GM12878 (cell line): ENCODE results near the gene OTOGL. TPM values are rescaled to one million over a fixed set of nuclear protein-coding genes. Genes with fewer than 3 reads are reported as not detected.

Source experiments
- ATAC-seq: fragments of 200-7000 bp; cut with Tn5 transposase; 3 replicates; pipeline ENCODE4 v1.9.1; 2020; ENCODE audit warnings: mild to moderate bottlenecking, moderate library complexity
- BruUV-seq: library from RNA; stranded (reverse); fragments of 400-500 nt; replicated peaks from 2 replicates; lab custom pipeline; 2021; lab: Mats Ljungman, UMichigan
- CTCF ChIA-PET: fragments of 300-600 bp; sonication (Branson Sonifier 250); formaldehyde crosslinking; extraction: SDS; loops from one replicate; lab custom pipeline; 2021; ENCODE audit warnings: inconsistent platforms; lab: Yijun Ruan, JAX
- POLR2A ChIA-PET: fragments of 350-600 bp; formaldehyde crosslinking; extraction: SDS; loops from one replicate; lab custom pipeline; 2021; ENCODE audit warnings: inconsistent platforms; lab: Charles Lee
- RAD21 ChIA-PET: fragments of 300-600 bp; sonication (Branson Sonifier 250); formaldehyde crosslinking; loops from one replicate; lab custom pipeline; 2023; ENCODE audit warnings: antibody characterized with exemption; ENCODE audit not compliant: unreplicated experiment; lab: Charles Lee
- SMC1A ChIA-PET: fragments of 300-600 bp; sonication (Branson Sonifier 250); formaldehyde crosslinking; loops from one replicate; lab custom pipeline; 2023; ENCODE audit not compliant: unreplicated experiment, uncharacterized antibody; lab: Charles Lee
- DNase-seq: peaks from one replicate; pipeline ENCODE4 v3.0.0-alpha.2; 2011; ENCODE audit warnings: low read depth, low spot score
- FAIRE-seq: peaks from 3 replicates; lab custom pipeline; 2011; peaks lifted over from hg19 to GRCh38; lab: Jason Lieb, UNC
- H2AFZ ChIP-seq: 2 replicates; pipeline ENCODE4 v1.6.0; 2011; ENCODE audit warnings: low read depth, low read length, control low read depth; ENCODE audit not compliant: control insufficient read depth
- H3K27ac ChIP-seq: 2 replicates; pipeline ENCODE4 v1.5.1; 2011; ENCODE audit warnings: control low read depth; ENCODE audit not compliant: control insufficient read depth, insufficient read depth
- H3K27me3 ChIP-seq, 2 experiments: replicated peaks in 1 of 2; 2 replicates each; pipeline versions ENCODE4 v1.6.0 to v1.6.1; 2011; ENCODE audit warnings: low read length in 1 of 2; ENCODE audit not compliant: control insufficient read depth in 2 of 2, insufficient read depth in 2 of 2
- H3K36me3 ChIP-seq, 2 experiments: 2 replicates each; pipeline ENCODE4 v1.5.1; 2011; ENCODE audit warnings: low read length in 1 of 2; ENCODE audit not compliant: control insufficient read depth in 2 of 2, insufficient read depth in 2 of 2
- H3K4me1 ChIP-seq: 2 replicates; pipeline ENCODE4 v1.6.1; 2011; ENCODE audit warnings: mild to moderate bottlenecking, low read length, moderate library complexity, mixed read lengths; ENCODE audit not compliant: control insufficient read depth, insufficient read depth
- H3K4me2 ChIP-seq: 2 replicates; pipeline ENCODE4 v1.6.0; 2011; ENCODE audit warnings: control low read depth; ENCODE audit not compliant: control insufficient read depth, insufficient read depth
- H3K4me3 ChIP-seq: fragments of 200-600 bp; sonication (generic); 2 replicates; pipeline ENCODE4 v1.5.1; 2016
- H3K79me2 ChIP-seq: 2 replicates; pipeline ENCODE4 v1.6.0; 2011; ENCODE audit warnings: low read length; ENCODE audit not compliant: control insufficient read depth, insufficient read depth
- H3K9ac ChIP-seq: 2 replicates; pipeline ENCODE4 v1.8.0; 2011; ENCODE audit warnings: low read length, control low read depth, mixed read lengths; ENCODE audit not compliant: control insufficient read depth, insufficient read depth
- H3K9me3 ChIP-seq: replicated peaks from 3 replicates; pipeline ENCODE4 v1.5.1; 2011; ENCODE audit warnings: mild to moderate bottlenecking, low read length; ENCODE audit not compliant: control insufficient read depth, insufficient read depth
- H4K20me1 ChIP-seq: 2 replicates; pipeline ENCODE4 v1.6.0; 2011; ENCODE audit not compliant: control insufficient read depth, insufficient read depth
- BCL11A ChIP-seq: IDR thresholded peaks from 2 replicates; pipeline ENCODE4 v1.6.1; 2011; ENCODE audit warnings: low read depth, low read length
- ETV6 ChIP-seq, 2 experiments: fragments of 450-650 bp in 1 of 2; IDR thresholded peaks in 1 of 2; conservative IDR thresholded peaks in 1 of 2; 2 replicates each; pipeline ENCODE4 v1.6.1; 2014; ENCODE audit warnings: antibody characterized with exemption in 1 of 2, borderline replicate concordance in 1 of 2, low read depth in 1 of 2, mild to moderate bottlenecking in 1 of 2, moderate library complexity in 1 of 2
- HDAC6 ChIP-seq: fragments of 200-600 bp; sonication (generic); IDR thresholded peaks from one replicate; pipeline ENCODE4 v1.8.0; 2017; ENCODE audit warnings: antibody characterized with exemption; ENCODE audit not compliant: unreplicated experiment
- POLR2A ChIP-seq: IDR thresholded peaks from 2 replicates; pipeline ENCODE4 v1.6.1; 2011; ENCODE audit warnings: low read depth, mild to moderate bottlenecking, low read length
- POU2F2 ChIP-seq: IDR thresholded peaks from 3 replicates; pipeline ENCODE4 v1.6.1; 2011; ENCODE audit warnings: low read depth, mild to moderate bottlenecking, low read length, borderline replicate concordance
- SMAD5 ChIP-seq: IDR thresholded peaks from 2 replicates; pipeline ENCODE4 v1.6.1; 2016; ENCODE audit warnings: antibody characterized with exemption, low read depth
- TARDBP ChIP-seq: IDR thresholded peaks from 2 replicates; pipeline ENCODE4 v1.6.1; 2016; ENCODE audit warnings: borderline replicate concordance
- YY1 ChIP-seq: IDR thresholded peaks from 2 replicates; pipeline ENCODE4 v1.6.1; 2011; ENCODE audit warnings: low read depth, mild to moderate bottlenecking, low read length
- ZNF622 ChIP-seq: fragments of 450-650 bp; IDR thresholded peaks from 2 replicates; pipeline ENCODE4 v1.6.1; 2017; ENCODE audit warnings: mild to moderate bottlenecking, inconsistent platforms
- WGBS: methylation state at CpG from one replicate; pipeline ENCODE4 v1.1.6; 2016; ENCODE audit warnings: low lambda C conversion rate; ENCODE audit not compliant: insufficient replicate concordance, insufficient coverage; ENCODE audit errors: missing lambda C conversion rate; 5-methylcytosine and 5-hydroxymethylcytosine counted together
- in situ Hi-C: fragments of 300-500 bp; cut with MboI; formaldehyde crosslinking; loops from 9 replicates; pipeline ENCODE4 v1.14.3; 2018; ENCODE audit warnings: mixed read lengths
- intact Hi-C: fragments of 100-400 bp; cut with micrococcal nuclease; formaldehyde crosslinking; loops from one replicate; pipeline ENCODE4 v1.14.2; 2022; ENCODE audit not compliant: unreplicated experiment
- polyA plus RNA-seq, 11 experiments: library from polyadenylated mRNA; depleted of rRNA in 4 of 11; unstranded in 6 of 11; stranded (reverse) in 5 of 11; fragments of >200 nt; fragmentation: Nextera tagmentation in 4 of 11; fragmentation: Illumina TruSeq in 1 of 11; extraction: Ambion mirVana in 4 of 11; extraction: Trizol in 1 of 11; gene quantifications; 1 replicate in 1 of 11; 2 replicates in 10 of 11; pipeline versions ENCODE4 v1.2.1 to v1.2.3, GENCODE V29; 2011 to 2016; ENCODE audit warnings: inconsistent platforms in 2 of 11, missing spikeins in 2 of 11, low read depth in 1 of 11
- total RNA-seq, 4 experiments: library from RNA; depleted of rRNA in 3 of 4; stranded (reverse); fragments of >200 nt in 3 of 4; fragmentation: Illumina TruSeq in 1 of 4; extraction: Trizol in 1 of 4; gene quantifications; 2 replicates each; pipeline versions ENCODE4 v1.2.1 to v1.2.3, GENCODE V29; 2013 to 2021
- TF ChIP-seq, protein P1 (sequence below): IDR thresholded peaks from 2 replicates; pipeline ENCODE4 v1.6.1; 2012; ENCODE audit warnings: improper control_type of control experiment, low read depth, low read length; ENCODE audit not compliant: insufficient replicate concordance
- TF ChIP-seq, protein P2 (sequence below): fragments of 450-650 bp; IDR thresholded peaks from 2 replicates; pipeline ENCODE4 v1.6.1; 2016; ENCODE audit warnings: mild to moderate bottlenecking, moderate library complexity, borderline replicate concordance
- TF ChIP-seq, protein P3 (sequence below): fragments of 450-650 bp; formaldehyde crosslinking; IDR thresholded peaks from 2 replicates; pipeline ENCODE4 v1.4.0; 2022; ENCODE audit warnings: mild to moderate bottlenecking, moderate library complexity

Gene OTOGL
- total and polyA plus RNA-seq, 10 of the 15 experiments (the other 5 are each of a cell fraction or from before 2014, with no cell fraction given): 0.04 to 3.7 (median 0.27) TPM

DNA sequence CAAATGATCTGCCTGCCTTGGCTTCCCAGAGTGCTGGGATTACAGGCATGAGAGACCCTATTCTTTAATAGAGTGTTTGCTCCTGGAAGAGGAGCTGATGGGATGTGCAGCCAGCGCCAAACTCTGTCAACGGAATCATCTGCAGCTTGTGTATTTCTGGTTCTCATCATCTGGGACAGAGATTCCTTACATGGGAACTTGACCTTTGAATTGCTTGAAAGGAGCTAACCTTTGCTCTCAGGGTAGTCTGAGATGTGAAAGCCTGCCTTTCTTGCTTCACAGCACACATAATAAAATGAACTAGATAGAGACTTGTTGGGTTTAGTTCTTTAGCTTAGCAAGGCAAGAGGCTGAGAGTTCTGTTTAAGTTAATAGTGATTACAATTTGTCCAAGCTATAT is 120.0 kb downstream of the OTOGL start:
- in situ Hi-C loops (no loop called here), intact Hi-C loops (no loop called here)
- H3K4me2 ChIP-seq: no peak overlapping the region
- H3K79me2 ChIP-seq: no peaks in the 10 kb centered on the region
- H3K27me3 ChIP-seq: no peaks in the 10 kb centered on the region
- H3K4me3 ChIP-seq: no peak overlapping the region
- no peak overlapping the region for H3K9ac ChIP-seq
- POLR2A ChIA-PET: no interaction called here
- 87% methylated on average over 2 of the region's 2 CpGs for WGBS
- peaks cover 20% of the 10 kb centered on the region for H3K4me1 ChIP-seq
- no peak overlapping the region for H2AFZ ChIP-seq
- DNase-seq (no peak), ATAC-seq (peak; percentile 25; the same call in 2 of the 3 replicates), FAIRE-seq (no peak)
- CTCF ChIA-PET: interaction anchor here (0.6 to 1.1 kb wide), 6 partner anchors 9 to 53 kb away, joined by 3 to 4 read pairs (median 3); no protein-coding TSS in a partner anchor
- RAD21 ChIA-PET: no interaction called here
- no peak overlapping the region for H3K27ac ChIP-seq
- no TSS peak for BruUV-seq
- H3K9me3 ChIP-seq: no peaks in the 10 kb centered on the region
- SMC1A ChIA-PET: interaction anchor here (1.0 to 1.6 kb wide), 4 partner anchors 10 to 182 kb away, joined by 3 to 5 read pairs (median 4); no protein-coding TSS in a partner anchor
- no peaks in the 10 kb centered on the region for H4K20me1 ChIP-seq
- no peaks in the 10 kb centered on the region for H3K36me3 ChIP-seq
- TF ChIP-seq, protein P1, sequence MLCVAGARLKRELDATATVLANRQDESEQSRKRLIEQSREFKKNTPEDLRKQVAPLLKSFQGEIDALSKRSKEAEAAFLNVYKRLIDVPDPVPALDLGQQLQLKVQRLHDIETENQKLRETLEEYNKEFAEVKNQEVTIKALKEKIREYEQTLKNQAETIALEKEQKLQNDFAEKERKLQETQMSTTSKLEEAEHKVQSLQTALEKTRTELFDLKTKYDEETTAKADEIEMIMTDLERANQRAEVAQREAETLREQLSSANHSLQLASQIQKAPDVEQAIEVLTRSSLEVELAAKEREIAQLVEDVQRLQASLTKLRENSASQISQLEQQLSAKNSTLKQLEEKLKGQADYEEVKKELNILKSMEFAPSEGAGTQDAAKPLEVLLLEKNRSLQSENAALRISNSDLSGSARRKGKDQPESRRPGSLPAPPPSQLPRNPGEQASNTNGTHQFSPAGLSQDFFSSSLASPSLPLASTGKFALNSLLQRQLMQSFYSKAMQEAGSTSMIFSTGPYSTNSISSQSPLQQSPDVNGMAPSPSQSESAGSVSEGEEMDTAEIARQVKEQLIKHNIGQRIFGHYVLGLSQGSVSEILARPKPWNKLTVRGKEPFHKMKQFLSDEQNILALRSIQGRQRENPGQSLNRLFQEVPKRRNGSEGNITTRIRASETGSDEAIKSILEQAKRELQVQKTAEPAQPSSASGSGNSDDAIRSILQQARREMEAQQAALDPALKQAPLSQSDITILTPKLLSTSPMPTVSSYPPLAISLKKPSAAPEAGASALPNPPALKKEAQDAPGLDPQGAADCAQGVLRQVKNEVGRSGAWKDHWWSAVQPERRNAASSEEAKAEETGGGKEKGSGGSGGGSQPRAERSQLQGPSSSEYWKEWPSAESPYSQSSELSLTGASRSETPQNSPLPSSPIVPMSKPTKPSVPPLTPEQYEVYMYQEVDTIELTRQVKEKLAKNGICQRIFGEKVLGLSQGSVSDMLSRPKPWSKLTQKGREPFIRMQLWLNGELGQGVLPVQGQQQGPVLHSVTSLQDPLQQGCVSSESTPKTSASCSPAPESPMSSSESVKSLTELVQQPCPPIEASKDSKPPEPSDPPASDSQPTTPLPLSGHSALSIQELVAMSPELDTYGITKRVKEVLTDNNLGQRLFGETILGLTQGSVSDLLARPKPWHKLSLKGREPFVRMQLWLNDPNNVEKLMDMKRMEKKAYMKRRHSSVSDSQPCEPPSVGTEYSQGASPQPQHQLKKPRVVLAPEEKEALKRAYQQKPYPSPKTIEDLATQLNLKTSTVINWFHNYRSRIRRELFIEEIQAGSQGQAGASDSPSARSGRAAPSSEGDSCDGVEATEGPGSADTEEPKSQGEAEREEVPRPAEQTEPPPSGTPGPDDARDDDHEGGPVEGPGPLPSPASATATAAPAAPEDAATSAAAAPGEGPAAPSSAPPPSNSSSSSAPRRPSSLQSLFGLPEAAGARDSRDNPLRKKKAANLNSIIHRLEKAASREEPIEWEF: no peak
- TF ChIP-seq YY1: no peak
- TF ChIP-seq HDAC6: no peak
- TF ChIP-seq POU2F2: no peak
- TF ChIP-seq TARDBP: no peak
- no peak for TF ChIP-seq ETV6 (conservative IDR thresholded peaks at IDR 0.05 in 1 of 2, IDR thresholded peaks at IDR 0.05 in 1 of 2; ENCODE audit: borderline replicate concordance in 1 of 2, low read depth in 1 of 2)
- TF ChIP-seq BCL11A: no peak
- no peak for TF ChIP-seq ZNF622
- TF ChIP-seq, protein P2, sequence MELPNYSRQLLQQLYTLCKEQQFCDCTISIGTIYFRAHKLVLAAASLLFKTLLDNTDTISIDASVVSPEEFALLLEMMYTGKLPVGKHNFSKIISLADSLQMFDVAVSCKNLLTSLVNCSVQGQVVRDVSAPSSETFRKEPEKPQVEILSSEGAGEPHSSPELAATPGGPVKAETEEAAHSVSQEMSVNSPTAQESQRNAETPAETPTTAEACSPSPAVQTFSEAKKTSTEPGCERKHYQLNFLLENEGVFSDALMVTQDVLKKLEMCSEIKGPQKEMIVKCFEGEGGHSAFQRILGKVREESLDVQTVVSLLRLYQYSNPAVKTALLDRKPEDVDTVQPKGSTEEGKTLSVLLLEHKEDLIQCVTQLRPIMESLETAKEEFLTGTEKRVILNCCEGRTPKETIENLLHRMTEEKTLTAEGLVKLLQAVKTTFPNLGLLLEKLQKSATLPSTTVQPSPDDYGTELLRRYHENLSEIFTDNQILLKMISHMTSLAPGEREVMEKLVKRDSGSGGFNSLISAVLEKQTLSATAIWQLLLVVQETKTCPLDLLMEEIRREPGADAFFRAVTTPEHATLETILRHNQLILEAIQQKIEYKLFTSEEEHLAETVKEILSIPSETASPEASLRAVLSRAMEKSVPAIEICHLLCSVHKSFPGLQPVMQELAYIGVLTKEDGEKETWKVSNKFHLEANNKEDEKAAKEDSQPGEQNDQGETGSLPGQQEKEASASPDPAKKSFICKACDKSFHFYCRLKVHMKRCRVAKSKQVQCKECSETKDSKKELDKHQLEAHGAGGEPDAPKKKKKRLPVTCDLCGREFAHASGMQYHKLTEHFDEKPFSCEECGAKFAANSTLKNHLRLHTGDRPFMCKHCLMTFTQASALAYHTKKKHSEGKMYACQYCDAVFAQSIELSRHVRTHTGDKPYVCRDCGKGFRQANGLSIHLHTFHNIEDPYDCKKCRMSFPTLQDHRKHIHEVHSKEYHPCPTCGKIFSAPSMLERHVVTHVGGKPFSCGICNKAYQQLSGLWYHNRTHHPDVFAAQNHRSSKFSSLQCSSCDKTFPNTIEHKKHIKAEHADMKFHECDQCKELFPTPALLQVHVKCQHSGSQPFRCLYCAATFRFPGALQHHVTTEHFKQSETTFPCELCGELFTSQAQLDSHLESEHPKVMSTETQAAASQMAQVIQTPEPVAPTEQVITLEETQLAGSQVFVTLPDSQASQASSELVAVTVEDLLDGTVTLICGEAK: no peak
- TF ChIP-seq SMAD5: no peak
- TF ChIP-seq, protein P3, sequence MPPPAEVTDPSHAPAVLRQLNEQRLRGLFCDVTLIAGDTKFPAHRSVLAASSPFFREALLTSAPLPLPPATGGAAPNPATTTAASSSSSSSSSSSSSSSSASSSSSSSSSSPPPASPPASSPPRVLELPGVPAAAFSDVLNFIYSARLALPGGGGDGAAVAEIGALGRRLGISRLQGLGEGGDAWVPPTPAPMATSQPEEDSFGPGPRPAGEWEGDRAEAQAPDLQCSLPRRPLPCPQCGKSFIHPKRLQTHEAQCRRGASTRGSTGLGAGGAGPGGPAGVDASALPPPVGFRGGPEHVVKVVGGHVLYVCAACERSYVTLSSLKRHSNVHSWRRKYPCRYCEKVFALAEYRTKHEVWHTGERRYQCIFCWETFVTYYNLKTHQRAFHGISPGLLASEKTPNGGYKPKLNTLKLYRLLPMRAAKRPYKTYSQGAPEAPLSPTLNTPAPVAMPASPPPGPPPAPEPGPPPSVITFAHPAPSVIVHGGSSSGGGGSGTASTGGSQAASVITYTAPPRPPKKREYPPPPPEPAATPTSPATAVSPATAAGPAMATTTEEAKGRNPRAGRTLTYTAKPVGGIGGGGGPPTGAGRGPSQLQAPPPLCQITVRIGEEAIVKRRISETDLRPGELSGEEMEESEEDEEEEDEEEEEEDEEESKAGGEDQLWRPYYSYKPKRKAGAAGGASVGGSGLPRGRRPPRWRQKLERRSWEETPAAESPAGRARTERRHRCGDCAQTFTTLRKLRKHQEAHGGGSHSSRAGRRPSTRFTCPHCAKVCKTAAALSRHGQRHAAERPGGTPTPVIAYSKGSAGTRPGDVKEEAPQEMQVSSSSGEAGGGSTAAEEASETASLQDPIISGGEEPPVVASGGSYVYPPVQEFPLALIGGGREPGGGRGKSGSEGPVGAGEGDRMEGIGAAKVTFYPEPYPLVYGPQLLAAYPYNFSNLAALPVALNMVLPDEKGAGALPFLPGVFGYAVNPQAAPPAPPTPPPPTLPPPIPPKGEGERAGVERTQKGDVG (CRISPR knock-in tag): no peak
- no peak for TF ChIP-seq POLR2A
